Chondrocyte (in vitro differentiated cells): Measurements from ENCODE around the gene HTR3A. TPM values are rescaled to one million over a fixed set of nuclear protein-coding genes. Genes with fewer than 3 reads are reported as not detected.

Source experiments
- DNase-seq: peaks from one replicate; pipeline ENCODE4 v3.0.0; 2021; ENCODE audit warnings: mixed read lengths, low spot score
- H3K27ac Mint-ChIP-seq: one replicate; pipeline ENCODE4 v1.8.0; 2021; ENCODE audit warnings: mild to moderate bottlenecking, moderate library complexity, mixed read lengths; ENCODE audit not compliant: unreplicated experiment
- H3K27me3 Mint-ChIP-seq: 2 replicates; pipeline ENCODE4 v1.8.0; 2021; ENCODE audit warnings: low read depth, mixed read lengths
- H3K36me3 Mint-ChIP-seq: 2 replicates; pipeline ENCODE4 v1.8.0; 2021; ENCODE audit warnings: low read depth, mixed read lengths
- H3K4me1 Mint-ChIP-seq: 2 replicates; pipeline ENCODE4 v1.8.0; 2021; ENCODE audit warnings: low read depth, mild to moderate bottlenecking, mixed read lengths
- H3K4me3 Mint-ChIP-seq: one replicate; pipeline ENCODE4 v1.8.0; 2021; ENCODE audit warnings: mild to moderate bottlenecking, moderate library complexity, mixed read lengths; ENCODE audit not compliant: unreplicated experiment
- H3K9me3 Mint-ChIP-seq: 2 replicates; pipeline ENCODE4 v1.8.0; 2021; ENCODE audit warnings: low read depth, mixed read lengths
- CTCF ChIP-seq: fragments of 200-600 bp; sonication (generic); IDR thresholded peaks from 2 replicates; pipeline ENCODE4 v1.5.0; 2021; ENCODE audit warnings: antibody characterized with exemption, mild to moderate bottlenecking, moderate library complexity
- total RNA-seq: library from RNA; stranded (reverse); gene quantifications from 3 replicates; pipeline ENCODE4 v1.2.1, GENCODE V29; 2021

The HTR3A gene
- total RNA-seq, 1 donor from 2014 or later, result not detected

- Mint-ChIP-seq H3K9me3 (no peaks in the 10 kb centered on the region), H3K36me3 (no peaks in the 10 kb centered on the region), H3K4me3 (no peak overlapping the region), H3K27ac (no peak overlapping the region), H3K4me1 (peaks cover 6% of the 10 kb centered on the region), H3K27me3 (peaks cover 31% of the 10 kb centered on the region)
- DNase-seq, result no peak
- no peak for TF ChIP-seq CTCF
These were observed 40.2 kb downstream of the HTR3A start for GRCh38 chr11:114015117-114015516.

DNA sequence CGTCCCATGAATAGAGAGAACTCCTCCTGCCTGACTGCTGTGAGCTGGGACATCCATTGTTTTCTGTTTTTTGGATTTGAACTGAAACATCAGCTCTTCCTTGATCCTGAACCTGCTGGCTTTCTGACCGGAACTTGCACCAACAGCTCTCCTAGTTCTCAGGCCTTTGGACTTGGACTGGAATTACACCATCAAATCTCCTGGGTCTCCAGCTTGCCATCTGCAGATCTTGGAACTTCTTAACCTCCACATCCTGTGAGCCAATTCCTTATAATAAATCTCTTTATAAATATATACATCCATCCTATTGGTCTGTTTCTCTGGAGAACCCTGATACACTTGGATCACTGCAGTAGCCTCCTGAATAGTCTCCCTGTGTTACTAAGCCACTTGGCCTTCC is 42.1 kb downstream of the HTR3A start:
- no peak overlapping the region for H3K4me3 Mint-ChIP-seq
- H3K36me3 Mint-ChIP-seq, result no peaks in the 10 kb centered on the region

GRCh38 chr11:114017723-114018122 is 42.8 kb downstream of the HTR3A start:
- peaks cover 6% of the 10 kb centered on the region for H3K4me1 Mint-ChIP-seq
- no peaks in the 10 kb centered on the region for H3K36me3 Mint-ChIP-seq
- H3K4me3 Mint-ChIP-seq, result no peak overlapping the region
- no peaks in the 10 kb centered on the region for H3K9me3 Mint-ChIP-seq
- no peak for TF ChIP-seq CTCF
- peaks cover 23% of the 10 kb centered on the region for H3K27me3 Mint-ChIP-seq
- no peak overlapping the region for H3K27ac Mint-ChIP-seq
- no peak for DNase-seq

More for the DNA sequence above, 42.1 kb downstream of the HTR3A start:
- DNase-seq, result no peak
- peaks cover 26% of the 10 kb centered on the region for H3K27me3 Mint-ChIP-seq
- no peaks in the 10 kb centered on the region for H3K9me3 Mint-ChIP-seq
- TF ChIP-seq CTCF, result no peak
- no peak overlapping the region for H3K27ac Mint-ChIP-seq
- peaks cover 6% of the 10 kb centered on the region for H3K4me1 Mint-ChIP-seq

DNA sequence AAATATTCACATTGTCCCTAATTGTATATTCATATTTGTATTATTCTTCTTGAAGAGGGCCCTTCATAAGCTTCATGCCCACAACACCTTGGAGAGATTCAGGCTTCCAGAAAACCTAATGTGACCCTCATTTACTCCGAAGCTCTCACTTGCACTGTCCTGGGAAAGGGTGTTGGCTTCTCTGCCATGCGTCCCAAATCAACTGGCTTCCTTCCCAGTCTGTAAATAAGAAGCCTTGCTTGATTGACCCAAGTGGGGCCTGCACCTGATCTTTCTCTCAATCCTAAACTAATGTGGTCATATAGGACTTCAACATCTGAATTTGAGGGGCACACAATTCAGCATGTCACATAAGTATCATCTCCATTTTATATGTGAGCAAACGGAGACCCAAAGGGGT is 44.1 kb downstream of the HTR3A start:
- DNase-seq, result no peak
- no peaks in the 10 kb centered on the region for H3K36me3 Mint-ChIP-seq
- no peak overlapping the region for H3K27ac Mint-ChIP-seq
- TF ChIP-seq CTCF, result no peak
- no peak overlapping the region for H3K4me3 Mint-ChIP-seq
- peaks cover 6% of the 10 kb centered on the region for H3K4me1 Mint-ChIP-seq
- peaks cover 23% of the 10 kb centered on the region for H3K27me3 Mint-ChIP-seq
- H3K9me3 Mint-ChIP-seq, result no peaks in the 10 kb centered on the region

- no peaks in the 10 kb centered on the region for H3K9me3 Mint-ChIP-seq
- DNase-seq, result no peak
- H3K36me3 Mint-ChIP-seq, result no peaks in the 10 kb centered on the region
- peaks cover 6% of the 10 kb centered on the region for H3K4me1 Mint-ChIP-seq
- H3K27ac Mint-ChIP-seq, result no peak overlapping the region
- H3K4me3 Mint-ChIP-seq, result no peak overlapping the region
- H3K27me3 Mint-ChIP-seq, result peaks cover 22% of the 10 kb centered on the region
- TF ChIP-seq CTCF, result no peak
These were observed 44.7 kb downstream of the HTR3A start for GRCh38 chr11:114019574-114019973.
